A673 (cell line): Measurements from ENCODE around the gene FBP1.

Experiments used
- CTCF ChIP-seq: fragments of 300-800, 200-600 bp; sonication (generic); conservative IDR thresholded peaks from 2 replicates; pipeline ENCODE4 v1.5.1; 2017; ENCODE audit warnings: low read depth, mild to moderate bottlenecking, antibody characterized with exemption, low read length, moderate library complexity, mixed read lengths
- EZH2 ChIP-seq: fragments of 200-600 bp; sonication (generic); IDR thresholded peaks from 2 replicates; pipeline ENCODE4 v1.6.1; 2017; ENCODE audit warnings: borderline replicate concordance, low read depth, mild to moderate bottlenecking, mixed read lengths, antibody characterized with exemption, low read length; ENCODE audit not compliant: poor library complexity, severe bottlenecking

GRCh38 chr9:94656200-94656599, 16.9 kb upstream of the FBP1 start:
- TF ChIP-seq CTCF (no peak), EZH2 (no peak)
